ENCODE measurements around the gene DIP2C.
A peak's percentile ranks its signal among the peaks of the same experiment; 100 is the strongest.

DIP2C gene

DNA sequence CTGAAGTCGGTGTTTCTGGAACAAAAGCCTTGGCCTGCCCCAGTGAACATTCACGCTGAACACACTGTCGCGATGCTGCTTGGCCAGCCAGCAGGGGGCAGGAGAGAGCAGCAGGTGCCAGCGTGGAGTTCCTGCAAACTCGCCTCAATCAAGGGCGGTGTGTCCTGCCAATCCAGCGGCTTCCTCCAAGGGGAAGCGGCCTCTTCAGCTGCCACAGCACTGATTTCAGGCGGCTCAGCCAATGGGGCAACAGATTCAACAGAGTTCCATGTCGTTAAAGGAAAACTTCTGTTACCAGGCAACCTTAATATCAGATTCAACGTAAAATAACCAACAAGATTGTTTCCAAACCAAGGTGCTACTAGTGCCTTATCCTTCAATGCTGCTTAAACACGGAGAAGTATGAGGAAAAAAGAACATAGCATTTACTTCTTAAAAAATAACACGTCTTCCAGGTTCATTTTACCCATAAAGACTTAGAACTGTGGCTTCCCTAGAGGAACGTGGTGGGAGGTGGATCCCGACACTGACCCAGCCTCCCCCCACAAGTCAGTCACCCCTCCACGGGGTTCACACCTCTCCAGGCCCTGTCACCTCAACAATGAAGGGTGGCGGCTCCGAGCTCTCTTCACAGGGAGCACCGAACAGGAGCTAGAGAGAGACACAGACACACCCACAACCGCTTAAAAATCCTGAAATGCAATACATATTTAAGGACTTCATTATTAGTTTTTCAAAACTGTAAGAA lies 178.2 kb downstream of the DIP2C start:
- peak; percentile 87 for DNase-seq

GRCh38 chr10:510415-510881 lies 179.0 kb downstream of the DIP2C start:
- DNase-seq: no peak

GRCh38 chr10:509361-510102 lies 179.9 kb downstream of the DIP2C start:
- DNase-seq: no peak

DNA sequence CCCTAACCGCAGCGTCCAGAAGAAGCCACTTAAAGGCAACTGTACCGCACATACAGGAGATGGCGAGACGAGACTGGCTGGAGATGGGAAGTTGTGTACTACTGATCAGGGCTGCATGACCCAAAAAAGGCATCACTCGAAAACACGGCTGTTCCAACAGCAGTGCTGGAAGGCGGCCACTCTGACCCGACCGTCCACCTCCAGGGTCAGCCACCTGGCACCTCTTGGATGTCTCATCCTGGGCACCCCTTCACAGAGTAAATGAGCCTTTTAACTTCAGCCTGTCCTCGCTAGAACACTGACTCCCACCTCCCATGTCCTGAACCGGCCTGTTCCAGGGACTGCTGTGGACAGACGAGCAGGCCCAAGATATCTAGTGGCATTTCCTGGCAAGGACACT lies 180.7 kb downstream of the DIP2C start:
- DNase-seq: no peak

GRCh38 chr10:507908-508444 lies 181.5 kb downstream of the DIP2C start:
- no peak for DNase-seq

GRCh38 chr10:507355-507699 lies 182.1 kb downstream of the DIP2C start:
- no peak for DNase-seq

- no peak for DNase-seq
Observed at GRCh38 chr10:506451-507354, 182.8 kb downstream of the DIP2C start.

DNA sequence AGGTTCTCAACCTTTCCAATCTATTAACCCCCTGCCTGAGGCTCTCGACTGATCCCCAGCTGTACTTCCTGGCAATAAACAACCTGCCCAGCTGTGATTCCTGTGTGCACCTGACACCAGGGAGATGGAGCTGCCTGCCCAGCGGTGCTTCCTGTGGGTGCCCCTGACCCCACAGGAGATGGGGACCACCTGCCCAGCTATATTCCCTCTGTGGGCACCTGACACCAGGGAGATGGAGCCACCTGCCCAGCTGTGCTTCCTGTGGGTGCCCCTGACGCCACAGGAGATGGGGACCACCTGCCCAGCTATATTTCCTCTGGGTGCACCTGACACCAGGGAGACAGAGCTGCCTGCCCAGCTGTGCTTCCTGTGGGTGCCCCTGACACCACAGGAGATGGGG lies 184.0 kb downstream of the DIP2C start:
- no peak for DNase-seq

GRCh38 chr10:504806-505205 lies 184.7 kb downstream of the DIP2C start:
- DNase-seq: no peak

- no peak for DNase-seq
Observed at GRCh38 chr10:504121-504611, 185.3 kb downstream of the DIP2C start.

DNA sequence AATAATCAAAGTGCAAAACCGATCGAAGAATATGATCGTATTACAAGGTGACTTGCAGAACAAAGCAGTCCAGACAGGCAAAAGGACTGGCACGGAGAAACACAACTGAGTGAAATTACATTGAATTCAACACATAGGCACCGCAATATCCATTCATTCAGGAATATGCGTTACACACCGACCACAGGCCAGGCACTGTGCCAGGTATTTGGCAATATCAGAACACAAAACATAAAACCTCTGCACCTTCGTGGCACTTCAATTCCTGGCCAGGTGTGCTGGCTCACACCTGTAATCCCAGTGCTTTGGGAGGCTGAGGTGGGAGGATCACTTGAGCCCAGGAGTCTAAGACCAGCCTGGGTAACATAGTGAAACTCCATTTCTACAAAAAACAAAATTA lies 187.9 kb downstream of the DIP2C start:
- no peak for DNase-seq

- DNase-seq: no peak
Observed at GRCh38 chr10:500876-501275, 188.6 kb downstream of the DIP2C start.

DNA sequence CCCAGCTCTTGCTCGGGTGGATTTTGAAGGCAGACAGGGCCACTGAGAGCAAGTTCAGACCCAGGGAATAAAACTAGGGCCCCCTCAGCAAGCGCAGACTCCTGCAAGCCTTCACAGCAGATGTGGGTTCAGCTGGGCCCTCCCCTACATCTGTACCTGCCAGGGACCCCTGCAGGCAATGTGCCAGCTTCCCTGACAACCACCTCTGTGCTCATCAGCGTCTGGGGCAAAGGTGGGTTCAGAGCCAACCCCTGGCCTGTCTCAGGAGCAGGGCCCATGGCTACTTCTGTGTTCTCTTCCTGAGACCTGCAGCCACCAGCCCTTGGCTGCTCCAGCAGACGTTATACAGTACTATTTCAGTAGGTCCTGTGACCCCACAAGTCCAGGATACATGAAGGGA lies 189.5 kb downstream of the DIP2C start:
- DNase-seq: no peak

GRCh38 chr10:498760-499435 lies 190.6 kb downstream of the DIP2C start:
- DNase-seq: no peak

GRCh38 chr10:497898-498451 lies 191.5 kb downstream of the DIP2C start:
- no peak for DNase-seq

- DNase-seq: no peak
Observed at GRCh38 chr10:497289-497688, 192.2 kb downstream of the DIP2C start.

- DNase-seq: no peak
Observed at GRCh38 chr10:494556-494955, 194.9 kb downstream of the DIP2C start.

GRCh38 chr10:494149-494542 lies 195.3 kb downstream of the DIP2C start:
- DNase-seq: no peak

- DNase-seq: no peak
Observed at GRCh38 chr10:493391-494148, 195.9 kb downstream of the DIP2C start.

DNA sequence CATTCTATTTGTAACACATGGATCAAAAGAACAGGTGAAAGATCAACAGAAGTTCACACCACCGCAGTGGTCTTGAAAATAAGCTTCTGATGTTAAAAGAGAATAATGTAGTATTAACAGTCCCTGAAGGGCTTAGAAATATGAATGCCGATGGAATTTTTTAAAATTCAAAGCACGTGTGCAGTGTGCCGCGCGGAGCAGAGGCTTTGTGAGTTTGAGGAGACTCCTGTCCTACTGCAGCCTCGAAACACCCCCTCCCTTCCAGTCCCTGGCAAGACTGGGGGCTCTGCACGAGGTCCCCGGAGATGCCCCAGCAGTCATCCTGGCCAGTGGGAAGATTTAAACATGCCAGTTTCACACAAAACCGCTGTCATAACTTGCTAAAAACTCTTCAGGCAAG lies 196.6 kb downstream of the DIP2C start:
- no peak for DNase-seq

Measured in activated CD4-positive, alpha-beta T cell treated with anti-CD3 and anti-CD28 coated beads, Interleukin-2, Interleukin-6, amounts not matched to agents 100 ng/mL and 50 ng/mL, durations not matched to agents 16 hours and 8 hours (primary cell).